Measurements from ENCODE around the gene TMEM80.

Gene TMEM80

GRCh38 chr11:746289-747157 is 50.9 kb downstream of the TMEM80 start:
- DNase-seq: peak in 1 of 5 experiments; percentile 73

- peak; percentile 65 to 88 (median 77) for DNase-seq
These were observed 51.8 kb downstream of the TMEM80 start, which contains the start of gene TALDO1 for GRCh38 chr11:747158-748006. Gene TALDO1, plus strand, starts transcription at chr11:747464. Its CDS starts 18 bp downstream, at chr11:747482.

- DNase-seq: no peak
These were observed 52.4 kb downstream of the TMEM80 start for GRCh38 chr11:748007-748359.

GRCh38 chr11:749731-750130 is 54.1 kb downstream of the TMEM80 start:
- no peak for DNase-seq

All from T-helper 2 cell (primary cell).